ENCODE measurements around the gene LSAMP. TPM values are rescaled to one million over a fixed set of nuclear protein-coding genes. Genes with fewer than 3 reads are reported as not detected.

LSAMP gene
- total and polyA plus RNA-seq, 9 of the 15 experiments (the other 6 are each of a cell fraction or from before 2014, with no cell fraction given), result 0.09 to 0.11 TPM; not detected in 7

- POLR2A ChIA-PET, result no interaction called here
- no peak for ATAC-seq
- Histone ChIP-seq H3K4me3 (no peak overlapping the region), H3K9me1 (ENCODE audit: control insufficient read depth, insufficient read depth, low read length) (no peaks in the 10 kb centered on the region), H3K36me3 (ENCODE audit: control insufficient read depth, insufficient read depth, low read length) (no peaks in the 10 kb centered on the region), H3K79me2 (ENCODE audit: control insufficient read depth, insufficient read depth, low read length) (no peaks in the 10 kb centered on the region), H4K20me1 (replicated peaks; ENCODE audit: control insufficient read depth, insufficient read depth, low read length) (no peaks in the 10 kb centered on the region), H3K9me3 (replicated peaks; ENCODE audit: control insufficient read depth, insufficient read depth, low read depth, low read length) (no peaks in the 10 kb centered on the region), H3K4me1 (replicated peaks in 1 of 2; ENCODE audit: control insufficient read depth in 2 of 2, insufficient read depth in 2 of 2, low read length in 2 of 2) (no peaks in the 10 kb centered on the region), H2AFZ (ENCODE audit: low read depth, low read length) (no peak overlapping the region), H3K27ac (ENCODE audit: extremely low read depth, low read depth, low read length) (no peak overlapping the region), H3K27me3 (ENCODE audit: control insufficient read depth in 2 of 2, insufficient read depth in 2 of 2, low read length in 2 of 2) (no peaks in the 10 kb centered on the region), H3K9ac (ENCODE audit: insufficient read depth in 1 of 2, low read depth in 2 of 2, low read length in 2 of 2) (no peak overlapping the region), H3K4me2 (ENCODE audit: insufficient read depth, low read length) (no peak overlapping the region)
- DNase-seq (ENCODE audit: extremely low read depth in 1 of 4, low spot score in 3 of 4), result no peak
- no peak for TF ChIP-seq DMBX1 (CRISPR knock-in tag; IDR thresholded peaks at IDR 0.05; ENCODE audit: borderline replicate concordance)
- no peak for TF ChIP-seq CEBPG (CRISPR knock-in tag; IDR thresholded peaks at IDR 0.05)
- TF ChIP-seq CEBPG (tag; conservative IDR thresholded peaks at IDR 0.05 in 1 of 2, IDR thresholded peaks at IDR 0.05 in 1 of 2), result peak in 1 of 2 experiments; percentile 57; a peak in 1 of 4 replicates
- TF ChIP-seq SRSF7 (optimal IDR thresholded peaks at IDR 0.05; ENCODE audit: low read depth, low read length), result no peak
- no peak for TF ChIP-seq FOXJ3 (CRISPR knock-in tag; IDR thresholded peaks at IDR 0.05)
- TF ChIP-seq SMARCA5 (IDR thresholded peaks at IDR 0.05), result no peak
- no peak for TF ChIP-seq MAZ (CRISPR knock-in tag; conservative IDR thresholded peaks at IDR 0.05 in 1 of 2, IDR thresholded peaks at IDR 0.05 in 1 of 2)
- TF ChIP-seq ZFP30 (CRISPR knock-in tag; IDR thresholded peaks at IDR 0.05; ENCODE audit: borderline replicate concordance), result no peak
- no peak for TF ChIP-seq TARDBP (IDR thresholded peaks at IDR 0.05)
- TF ChIP-seq CEBPB (tag; IDR thresholded peaks at IDR 0.05), result peak; percentile 38; the same call in 1 of the 2 replicates
- no peak for TF ChIP-seq PRDM10 (IDR thresholded peaks at IDR 0.05; ENCODE audit: partially characterized antibody)
- no peak for TF ChIP-seq MLLT1 (IDR thresholded peaks at IDR 0.05)
- TF ChIP-seq ZNF3 (CRISPR knock-in tag; IDR thresholded peaks at IDR 0.05), result no peak
- no peak for TF ChIP-seq SNRNP70 (optimal IDR thresholded peaks at IDR 0.05; ENCODE audit: low read depth, low read length)
- FAIRE-seq, result no peak
- in situ Hi-C loops (cut with MboI), result no loop called here
- no TSS peak for BruUV-seq (replicated peaks)
- intact Hi-C loops (cut with micrococcal nuclease), result no loop called here
- 0% methylated on average over 2 of the region's 2 CpGs for WGBS (ENCODE audit: insufficient coverage, low coverage, missing lambda C conversion rate)
- CTCF ChIA-PET (ENCODE audit: low intra/inter-chr PET ratio), result no interaction called here
Measured at GRCh38 chr3:116408473-116408872, 36.8 kb downstream of the LSAMP start.
